Neural cell (in vitro differentiated cells): ENCODE measurements around the gene CTPS2. TPM values are rescaled to one million over a fixed set of nuclear protein-coding genes. Genes with fewer than 3 reads are reported as not detected.

Experiments used
- H2AFZ ChIP-seq: fragments of 200-600, 300-800 bp; sonication (generic), shearing (Covaris generic); 2 replicates; pipeline ENCODE4 v1.6.0; 2014; ENCODE audit warnings: low read depth, mild to moderate bottlenecking, antibody characterized with exemption, low read length, moderate library complexity
- H3F3A ChIP-seq: fragments of 200-600 bp; shearing (Covaris generic); 2 replicates; pipeline ENCODE4 v1.6.1; 2016; ENCODE audit warnings: mild to moderate bottlenecking, moderate library complexity, mixed read lengths, antibody characterized with exemption, low read length; ENCODE audit not compliant: insufficient read depth, poor library complexity, severe bottlenecking
- H3K27ac ChIP-seq: fragments of 200-600, 300-800 bp; sonication (generic), shearing (Covaris generic); 2 replicates; pipeline ENCODE4 v1.5.1; 2014; ENCODE audit warnings: mild to moderate bottlenecking, low read length, moderate library complexity
- H3K27me3 ChIP-seq: fragments of 300-800, 200-600 bp; sonication (generic), shearing (Covaris generic); 2 replicates; pipeline ENCODE4 v1.6.0; 2014; ENCODE audit warnings: mild to moderate bottlenecking, low read depth, low read length, moderate library complexity; ENCODE audit not compliant: insufficient read depth
- H3K36me3 ChIP-seq: fragments of 300-800, 200-600 bp; sonication (generic), shearing (Covaris generic); 2 replicates; pipeline ENCODE4 v1.5.1; 2014; ENCODE audit warnings: mild to moderate bottlenecking, antibody characterized with exemption, low read length, moderate library complexity; ENCODE audit not compliant: insufficient read depth
- H3K4me2 ChIP-seq: fragments of 300-800, 200-600 bp; sonication (generic), shearing (Covaris generic); 2 replicates; pipeline ENCODE4 v1.6.0; 2014; ENCODE audit warnings: mild to moderate bottlenecking, low read length
- H3K4me3 ChIP-seq: fragments of 300-800, 200-600 bp; sonication (generic), shearing (Covaris generic); 2 replicates; pipeline ENCODE4 v1.5.1; 2014; ENCODE audit warnings: mild to moderate bottlenecking, low read length, moderate library complexity
- H3K79me2 ChIP-seq: fragments of 200-600 bp; shearing (Covaris generic); replicated peaks from 2 replicates; pipeline ENCODE4 v1.6.0; 2014; ENCODE audit warnings: mild to moderate bottlenecking, low read length, moderate library complexity; ENCODE audit not compliant: insufficient read depth
- H3K9ac ChIP-seq: fragments of 300-800, 200-600 bp; sonication (generic), shearing (Covaris generic); 2 replicates; pipeline ENCODE4 v1.6.1; 2016; ENCODE audit warnings: mild to moderate bottlenecking, low read length, mixed read lengths
- H3K9me2 ChIP-seq: fragments of 200-600 bp; shearing (Covaris generic); 2 replicates; pipeline ENCODE4 v1.6.1; 2016; ENCODE audit warnings: mild to moderate bottlenecking, low read length, mixed read lengths; ENCODE audit not compliant: insufficient read depth
- H3K9me3 ChIP-seq: fragments of 200-600, 300-800 bp; sonication (generic), shearing (Covaris generic); 2 replicates; pipeline ENCODE4 v1.6.1; 2016; ENCODE audit warnings: mild to moderate bottlenecking, mixed run types, low read length, moderate library complexity, mixed read lengths
- H4K20me1 ChIP-seq: fragments of 200-600 bp; shearing (Covaris generic); 2 replicates; pipeline ENCODE4 v1.6.1; 2016; ENCODE audit warnings: mild to moderate bottlenecking, mixed run types; ENCODE audit not compliant: insufficient read depth
- CTCF ChIP-seq: fragments of 450-650 bp; IDR thresholded peaks from 2 replicates; pipeline ENCODE4 v1.5.1; 2014; ENCODE audit warnings: antibody characterized with exemption, mild to moderate bottlenecking, moderate library complexity; ENCODE audit not compliant: poor library complexity, severe bottlenecking
- EP300 ChIP-seq: fragments of 450-650 bp; conservative IDR thresholded peaks from 2 replicates; pipeline ENCODE4 v1.6.1; 2014; ENCODE audit warnings: antibody characterized with exemption, mild to moderate bottlenecking, moderate library complexity; ENCODE audit not compliant: poor library complexity, severe bottlenecking
- EZH2 ChIP-seq: fragments of 200-600, 300-800 bp; shearing (Covaris generic), sonication (generic); IDR thresholded peaks from 2 replicates; pipeline ENCODE4 v1.6.1; 2014; ENCODE audit warnings: antibody characterized with exemption, low read length, borderline replicate concordance, mild to moderate bottlenecking; ENCODE audit not compliant: insufficient read depth, poor library complexity, severe bottlenecking
- MXI1 ChIP-seq: fragments of 450-650 bp; conservative IDR thresholded peaks from 2 replicates; pipeline ENCODE4 v1.6.1; 2014; ENCODE audit warnings: antibody characterized with exemption, mild to moderate bottlenecking; ENCODE audit not compliant: poor library complexity, severe bottlenecking
- POLR2AphosphoS5 ChIP-seq: IDR thresholded peaks from 2 replicates; pipeline ENCODE4 v1.6.1; 2012
- RAD21 ChIP-seq: fragments of 450-650 bp; conservative IDR thresholded peaks from 2 replicates; pipeline ENCODE4 v1.6.1; 2014; ENCODE audit warnings: antibody characterized with exemption, mild to moderate bottlenecking, moderate library complexity
- REST ChIP-seq: IDR thresholded peaks from 2 replicates; pipeline ENCODE4 v1.6.1; 2012; ENCODE audit warnings: borderline replicate concordance
- SMC3 ChIP-seq: fragments of 450-650 bp; conservative IDR thresholded peaks from 2 replicates; pipeline ENCODE4 v1.6.1; 2014; ENCODE audit warnings: antibody characterized with exemption, mild to moderate bottlenecking, moderate library complexity; ENCODE audit not compliant: poor library complexity
- TAF1 ChIP-seq: IDR thresholded peaks from 2 replicates; pipeline ENCODE4 v1.6.1; 2012; ENCODE audit warnings: low read depth
- polyA plus RNA-seq: library from polyadenylated mRNA; depleted of rRNA; stranded (reverse); fragments of >200 nt; gene quantifications from 2 replicates; pipeline ENCODE4 v1.2.3, GENCODE V29; 2014

CTPS2 gene
- polyA plus RNA-seq, 1 donor from 2014 or later, result 17.1 TPM

GRCh38 chrX:16638533-16638932, 73.9 kb downstream of the CTPS2 start:
- Histone ChIP-seq H4K20me1 (no peaks in the 10 kb centered on the region), H3K9ac (no peak overlapping the region), H2AFZ (no peak overlapping the region), H3K4me3 (no peak overlapping the region), H3F3A (no peaks in the 10 kb centered on the region), H3K9me2 (no peaks in the 10 kb centered on the region), H3K36me3 (no peaks in the 10 kb centered on the region), H3K79me2 (no peaks in the 10 kb centered on the region), H3K27me3 (no peaks in the 10 kb centered on the region), H3K4me2 (no peak overlapping the region), H3K27ac (no peak overlapping the region), H3K9me3 (no peaks in the 10 kb centered on the region)
- TF ChIP-seq SMC3 (no peak), EZH2 (no peak), CTCF (no peak), REST (no peak), MXI1 (no peak)

- Histone ChIP-seq H3K27me3 (no peaks in the 10 kb centered on the region), H3K4me2 (no peak overlapping the region), H2AFZ (no peak overlapping the region), H3K9me2 (no peaks in the 10 kb centered on the region), H3K79me2 (no peaks in the 10 kb centered on the region), H3F3A (no peaks in the 10 kb centered on the region), H3K9ac (no peak overlapping the region), H3K27ac (no peak overlapping the region), H3K4me3 (no peak overlapping the region), H3K36me3 (no peaks in the 10 kb centered on the region), H3K9me3 (no peaks in the 10 kb centered on the region), H4K20me1 (no peaks in the 10 kb centered on the region)
- TF ChIP-seq RAD21, result no peak
- no peak for TF ChIP-seq EZH2
- TF ChIP-seq REST, result no peak
- no peak for TF ChIP-seq CTCF
- TF ChIP-seq TAF1, result no peak
- TF ChIP-seq EP300, result no peak
- no peak for TF ChIP-seq MXI1
- no peak for TF ChIP-seq SMC3
- TF ChIP-seq POLR2AphosphoS5, result no peak
These were observed 76.9 kb downstream of the CTPS2 start for GRCh38 chrX:16635596-16635995.
